HG03280 (cell line): ENCODE results near the gene DLL4.
"Not testable (repeated sequence)": the region's sequence is repeated elsewhere in the genome, so short reads cannot be mapped to it uniquely, and the experiment has no call there.

Experiments
- ATAC-seq: cut with Tn5 transposase; IDR thresholded peaks from one replicate; pipeline ENCODE4 v1.9.1; 2021; ENCODE audit warnings: mild to moderate bottlenecking, moderate library complexity; ENCODE audit not compliant: unreplicated experiment

The DLL4 gene

DNA sequence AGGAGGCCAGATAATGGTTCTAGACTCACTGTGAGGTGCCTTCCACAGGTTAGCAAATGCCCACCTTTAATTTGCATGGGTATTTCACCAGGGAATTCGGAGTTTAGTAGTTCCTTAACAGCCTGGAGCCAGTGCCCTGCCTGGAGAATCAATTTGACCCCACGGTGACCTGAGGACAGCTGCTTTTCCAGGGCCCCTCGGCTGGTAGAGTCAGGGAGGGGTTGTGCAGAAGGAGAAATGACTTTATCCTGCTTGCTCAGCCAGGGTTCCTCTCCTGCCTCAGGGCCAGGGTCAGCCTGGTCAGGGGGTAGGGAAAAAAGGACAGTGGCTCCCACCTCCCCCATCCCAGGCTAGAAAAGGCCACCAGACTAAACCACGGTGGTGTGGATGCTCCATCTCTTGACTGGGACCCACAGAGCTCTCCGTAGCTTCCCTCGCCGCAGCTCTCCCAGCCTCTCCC lies 12.0 kb downstream of the DLL4 start:
- ATAC-seq = no peak

DNA sequence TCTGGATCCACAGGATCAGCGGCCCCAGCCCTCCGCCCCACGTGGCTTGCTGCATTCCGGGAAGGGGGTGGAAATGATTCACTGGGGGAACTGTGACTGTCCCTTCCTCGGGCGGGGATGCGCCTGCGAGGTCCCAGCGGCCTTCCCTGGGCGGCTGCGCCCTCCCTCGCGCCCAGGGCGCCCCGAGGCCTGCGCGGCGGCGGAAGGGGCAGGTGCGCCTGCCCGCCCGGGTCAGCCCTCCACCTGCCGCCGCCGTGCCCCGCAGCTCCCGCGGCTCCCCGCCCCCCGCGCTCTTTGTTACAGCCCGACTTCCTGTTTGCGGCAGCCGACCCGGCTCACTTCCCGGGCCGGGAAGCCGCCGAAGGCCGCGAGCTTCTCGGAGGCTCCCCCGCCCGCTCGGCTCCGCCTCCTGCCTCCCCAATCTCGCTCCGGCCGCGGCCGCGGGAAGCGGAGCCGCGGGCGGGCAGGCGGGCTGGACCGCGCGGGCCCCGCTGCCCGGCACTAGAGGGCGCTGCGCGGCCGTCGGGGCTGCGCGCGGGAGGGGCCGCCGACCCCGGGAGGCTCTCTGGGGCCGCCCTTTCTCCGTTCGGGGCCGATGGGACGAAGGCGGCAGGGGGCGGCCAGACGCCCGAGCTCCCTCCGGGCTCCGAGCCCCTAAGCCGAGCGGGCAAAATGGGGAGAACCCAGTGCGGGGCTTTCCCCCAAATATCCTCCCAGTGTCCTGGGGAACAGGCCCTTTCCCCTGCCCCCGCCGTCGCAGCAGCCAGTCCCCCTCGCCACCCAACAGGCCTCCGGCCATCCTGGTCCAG lies 12.6 kb downstream of the DLL4 start:
- ATAC-seq = peak; percentile 72

DNA sequence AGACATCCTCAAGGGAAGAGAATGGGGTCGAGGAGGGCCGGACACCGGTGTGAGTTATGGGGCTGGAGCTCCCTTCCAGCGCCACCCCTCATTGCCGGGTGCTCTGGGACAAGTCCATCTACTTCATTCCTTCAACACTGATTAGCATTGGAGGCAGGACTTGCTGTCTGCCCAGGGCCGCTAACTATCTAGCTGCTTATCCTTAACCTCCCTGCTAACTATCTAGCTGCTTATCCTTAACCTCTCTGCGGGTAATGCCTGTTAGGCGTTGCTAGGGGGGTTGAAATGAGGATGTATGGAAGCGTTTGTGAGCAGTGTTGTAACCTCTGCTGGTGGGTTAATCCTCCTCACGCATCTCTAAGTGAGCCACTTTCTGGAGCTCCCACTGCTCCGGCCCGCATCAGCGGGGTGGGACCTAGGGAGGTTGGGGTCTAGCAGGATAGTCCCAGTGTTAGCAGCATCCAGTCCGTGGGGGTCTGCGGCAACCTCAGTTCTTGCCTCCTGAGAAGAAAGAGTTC lies 13.3 kb downstream of the DLL4 start:
- ATAC-seq = no peak

DNA sequence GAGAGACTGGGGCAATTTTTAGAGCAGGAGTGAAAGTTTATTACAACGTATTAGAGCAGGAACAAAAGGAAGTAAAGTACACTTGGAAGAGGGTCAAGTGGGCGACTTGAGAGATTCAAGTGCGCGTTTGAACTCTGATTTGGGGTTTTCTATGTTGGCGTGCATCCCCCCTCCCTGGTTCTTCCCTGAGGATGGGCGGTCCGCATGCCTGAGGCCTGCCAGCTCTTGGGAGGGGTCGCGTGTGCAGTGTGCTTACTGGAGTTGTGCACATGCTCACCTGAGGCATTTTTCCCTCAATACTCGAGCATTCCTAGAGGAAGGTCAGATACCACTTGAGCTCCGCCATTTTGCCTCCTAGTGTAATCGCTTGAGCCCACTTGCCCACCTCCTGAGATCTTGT lies 13.7 kb downstream of the DLL4 start:
- no peak for ATAC-seq

DNA sequence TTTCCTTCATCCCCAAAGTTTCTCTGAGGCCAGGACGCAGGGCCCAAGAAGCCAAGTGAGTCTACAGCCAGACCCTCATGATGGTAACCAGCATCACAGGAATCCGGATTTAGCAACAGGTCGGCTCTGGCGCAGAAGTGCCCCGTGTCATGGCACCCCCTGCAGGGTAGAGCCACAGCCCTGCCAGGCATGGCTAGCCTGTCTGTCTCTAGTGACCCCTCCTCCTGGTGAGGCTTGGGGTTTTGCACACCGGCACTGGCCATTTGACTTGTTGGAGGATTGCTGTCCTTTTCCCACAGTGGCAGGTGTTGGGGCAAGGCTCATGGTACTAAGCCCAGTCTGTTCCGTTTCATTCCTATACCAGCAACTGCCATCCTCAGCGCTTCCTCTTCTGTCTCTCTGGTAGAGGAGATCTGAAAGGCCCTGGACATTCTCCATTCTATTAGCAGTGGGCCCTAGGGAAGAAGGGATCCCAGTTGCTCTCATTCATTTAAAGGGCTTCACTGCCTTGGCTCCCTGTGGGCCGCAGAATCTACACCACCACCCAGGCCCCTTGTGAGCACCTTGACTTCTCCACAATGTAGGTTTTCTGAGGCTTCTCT lies 14.7 kb downstream of the DLL4 start:
- ATAC-seq = no peak

DNA sequence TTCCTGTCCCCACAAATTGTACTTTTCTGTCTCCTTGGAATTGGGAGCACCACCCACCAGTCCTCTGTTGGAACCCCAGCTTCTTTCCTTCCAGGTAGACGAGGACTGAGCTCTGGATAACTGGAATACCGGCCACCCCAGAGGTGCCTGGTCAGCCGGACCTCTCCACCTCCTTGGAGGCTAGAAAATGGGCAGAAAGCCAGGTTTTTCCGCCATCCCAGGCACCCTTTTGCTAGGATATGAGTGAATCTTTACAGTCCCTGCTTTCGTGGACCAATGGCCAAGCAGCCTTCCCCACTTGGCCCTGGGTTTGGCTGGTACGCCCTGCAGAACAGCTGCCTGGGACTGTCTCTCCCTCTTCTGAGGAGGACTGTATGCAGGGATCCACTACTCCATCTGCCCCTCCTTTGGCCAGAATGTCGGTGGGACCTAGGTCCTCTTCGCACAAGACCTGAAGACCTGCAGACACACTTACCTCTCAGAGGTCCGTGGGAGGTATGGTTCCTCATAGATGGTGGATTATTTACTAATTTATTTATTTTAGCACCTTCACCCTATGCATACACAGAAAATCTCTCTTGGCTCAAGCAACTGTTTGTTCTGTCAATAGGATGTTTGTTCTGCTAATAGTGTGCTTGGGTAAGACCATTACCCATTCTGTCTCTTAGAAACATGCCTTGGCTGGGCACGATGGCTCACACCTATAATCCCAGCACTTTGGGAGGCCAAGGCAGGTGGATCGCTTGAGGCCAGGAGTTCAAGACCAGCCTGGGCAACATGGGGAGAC lies 15.6 kb downstream of the DLL4 start:
- ATAC-seq = no peak

DNA sequence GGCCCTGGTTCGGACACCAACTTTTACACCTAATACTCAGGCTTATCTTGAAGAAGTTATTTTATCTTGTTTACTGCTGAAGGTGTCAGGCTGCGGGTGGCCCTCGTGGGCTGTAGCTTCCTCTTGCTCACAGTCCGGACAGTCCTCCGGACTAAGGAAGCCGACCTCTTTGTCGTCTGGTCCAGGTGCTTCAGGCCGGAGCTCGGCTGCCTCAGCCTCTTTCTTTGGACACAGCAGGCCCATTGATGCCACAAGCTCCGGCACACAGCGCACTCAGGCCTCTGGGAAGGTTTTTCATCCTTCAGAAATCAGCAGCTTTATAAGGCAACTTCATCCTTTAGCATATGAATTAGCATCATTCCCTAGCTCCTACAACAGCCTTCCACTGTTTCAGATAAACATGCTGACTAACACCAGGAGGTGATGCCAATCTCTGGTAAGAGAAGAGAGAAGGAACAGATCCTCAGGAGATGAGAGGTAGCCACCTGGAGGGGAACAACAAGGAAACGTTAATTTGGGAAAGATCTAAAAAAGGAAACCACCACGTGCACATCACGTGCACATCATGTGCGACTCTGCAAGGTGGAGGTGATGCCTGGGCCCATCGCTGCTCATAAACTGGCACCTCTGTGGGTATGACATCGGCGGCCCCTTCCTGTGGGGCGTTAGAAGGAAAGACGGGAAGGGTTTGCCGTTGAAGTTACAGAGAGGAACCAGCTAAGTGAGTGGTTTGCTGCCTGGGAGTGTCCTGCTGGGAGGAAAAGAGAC lies 19.8 kb downstream of the DLL4 start:
- ATAC-seq = no peak

DNA sequence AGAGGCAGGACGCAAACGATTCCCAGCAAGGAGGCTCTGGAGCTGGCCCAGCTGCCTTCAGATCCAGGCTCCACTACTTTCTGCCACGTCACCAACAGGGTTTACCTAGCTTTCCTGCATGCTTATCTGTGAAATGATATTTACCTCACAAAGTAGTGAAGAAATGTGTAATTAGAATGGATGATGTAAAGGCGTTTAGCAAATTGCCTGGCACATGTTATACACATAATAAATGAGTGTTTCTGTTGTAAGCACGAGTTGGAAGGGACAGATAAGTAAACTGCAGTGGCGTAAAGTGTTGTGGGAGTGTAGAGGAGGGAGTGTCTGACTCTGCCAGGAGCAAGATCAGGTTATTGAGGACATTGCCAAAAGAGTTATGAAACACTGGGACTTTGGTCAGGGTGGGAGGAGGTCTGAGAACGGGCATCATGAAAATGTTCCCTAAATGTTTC lies 20.6 kb downstream of the DLL4 start:
- no peak for ATAC-seq

DNA sequence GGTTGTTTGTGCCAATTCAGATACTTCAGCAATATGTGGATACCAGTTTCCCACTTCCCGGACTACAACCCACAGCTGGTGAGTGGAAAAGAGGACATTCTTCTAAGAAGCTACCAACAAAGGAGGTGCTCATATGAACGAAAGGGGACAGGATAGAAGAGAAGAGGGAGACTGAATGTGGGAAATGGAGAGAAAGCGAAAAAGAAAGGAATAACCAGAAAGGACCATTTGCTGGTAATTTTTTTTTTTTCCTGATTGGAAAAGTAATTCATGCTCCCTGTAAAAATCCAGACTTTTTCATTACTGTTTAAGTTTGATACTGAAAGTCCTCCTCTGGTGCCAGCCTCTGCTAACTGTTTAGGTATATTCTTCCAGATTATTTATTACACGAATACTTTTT lies 22.6 kb downstream of the DLL4 start:
- ATAC-seq = no peak

DNA sequence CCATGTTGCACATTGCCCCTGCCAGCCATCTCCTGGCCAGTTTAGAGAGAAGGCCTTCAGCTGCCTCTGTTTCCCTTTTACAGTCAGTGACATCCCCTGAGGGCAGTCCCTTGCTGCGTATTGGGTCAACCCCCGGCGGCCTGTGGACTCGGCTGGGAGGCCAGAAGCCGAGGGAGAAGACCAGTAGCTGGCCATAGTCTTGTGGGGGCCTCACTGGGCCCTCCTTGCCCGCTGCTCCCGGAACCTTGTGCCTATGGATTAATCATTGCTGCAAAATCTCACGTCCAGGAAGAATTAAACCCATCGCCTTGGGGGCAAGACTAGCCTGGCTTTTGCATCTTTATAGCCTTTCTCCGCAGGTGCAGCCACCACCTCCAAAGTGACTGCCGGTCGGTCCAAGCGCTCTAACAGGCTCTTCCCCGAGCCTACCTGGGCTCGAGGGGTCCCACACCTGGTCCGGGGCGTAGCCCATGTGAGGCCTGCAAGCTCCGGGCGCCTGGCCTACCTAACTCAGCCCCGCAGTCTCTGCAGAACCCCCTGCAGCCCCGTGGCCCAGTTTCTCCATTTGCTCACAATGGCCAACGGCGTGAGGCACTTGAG lies 23.3 kb downstream of the DLL4 start:
- ATAC-seq = peak; percentile 1

DNA sequence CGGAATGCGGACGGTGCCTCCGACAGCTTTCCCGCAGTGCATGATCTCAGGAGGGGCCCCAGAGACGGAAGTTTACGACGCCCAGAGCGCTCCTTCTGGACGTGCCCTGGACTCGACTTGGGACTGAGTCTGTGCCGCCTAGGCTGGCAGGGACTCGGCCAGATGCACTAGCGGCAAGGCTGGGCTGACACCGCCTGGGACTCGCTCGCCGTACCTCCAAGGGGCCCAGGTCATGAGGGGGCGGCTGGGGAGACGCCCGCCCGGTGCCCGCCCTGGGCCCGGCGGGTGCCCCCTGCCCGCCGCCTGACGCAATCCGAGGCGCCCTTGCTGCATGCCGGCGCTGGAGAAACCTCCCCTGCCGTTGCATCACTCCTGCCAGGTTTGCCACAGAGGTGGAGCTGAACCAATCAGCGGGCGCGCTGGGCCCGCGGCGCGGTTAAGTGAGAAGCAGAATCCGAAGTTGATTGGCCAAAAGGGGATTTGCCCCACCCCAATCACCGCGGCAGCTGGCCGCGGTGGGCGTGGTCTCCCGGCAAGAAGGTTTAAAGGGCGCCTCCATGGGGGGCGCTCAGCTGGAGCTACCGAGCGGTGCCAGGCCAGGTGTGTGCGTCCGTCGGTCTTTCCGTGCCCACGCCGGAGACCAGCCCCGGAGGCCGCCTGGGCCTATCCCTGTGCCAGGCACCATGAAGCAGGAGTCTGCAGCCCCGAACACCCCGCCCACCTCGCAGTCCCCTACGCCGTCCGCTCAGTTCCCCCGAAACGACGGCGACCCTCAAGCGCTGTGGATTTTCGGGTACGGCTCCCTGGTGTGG lies 24.0 kb downstream of the DLL4 start, which contains the start of gene CHAC1:
Gene CHAC1 (plus strand): TSS at position 571 of the 812 bp plus-strand sequence. CDS start 113 bp downstream, at position 684.
- peak; percentile 90 for ATAC-seq

DNA sequence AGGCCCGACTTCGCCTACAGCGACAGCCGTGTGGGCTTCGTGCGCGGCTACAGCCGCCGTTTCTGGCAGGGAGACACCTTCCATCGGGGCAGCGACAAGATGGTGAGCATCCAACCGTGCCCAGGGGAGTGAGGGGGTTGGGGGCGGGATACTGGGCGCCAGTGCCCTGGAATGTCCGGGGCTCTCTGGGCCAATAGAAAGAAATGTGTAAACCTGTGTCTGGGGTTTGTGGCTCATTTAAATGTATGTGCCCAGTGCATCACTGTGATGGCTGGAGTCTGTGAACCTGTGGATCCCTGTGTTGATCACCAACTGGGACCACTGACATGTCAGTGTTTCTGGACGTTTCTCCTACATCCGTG lies 24.6 kb downstream of the DLL4 start:
- no peak for ATAC-seq

DNA sequence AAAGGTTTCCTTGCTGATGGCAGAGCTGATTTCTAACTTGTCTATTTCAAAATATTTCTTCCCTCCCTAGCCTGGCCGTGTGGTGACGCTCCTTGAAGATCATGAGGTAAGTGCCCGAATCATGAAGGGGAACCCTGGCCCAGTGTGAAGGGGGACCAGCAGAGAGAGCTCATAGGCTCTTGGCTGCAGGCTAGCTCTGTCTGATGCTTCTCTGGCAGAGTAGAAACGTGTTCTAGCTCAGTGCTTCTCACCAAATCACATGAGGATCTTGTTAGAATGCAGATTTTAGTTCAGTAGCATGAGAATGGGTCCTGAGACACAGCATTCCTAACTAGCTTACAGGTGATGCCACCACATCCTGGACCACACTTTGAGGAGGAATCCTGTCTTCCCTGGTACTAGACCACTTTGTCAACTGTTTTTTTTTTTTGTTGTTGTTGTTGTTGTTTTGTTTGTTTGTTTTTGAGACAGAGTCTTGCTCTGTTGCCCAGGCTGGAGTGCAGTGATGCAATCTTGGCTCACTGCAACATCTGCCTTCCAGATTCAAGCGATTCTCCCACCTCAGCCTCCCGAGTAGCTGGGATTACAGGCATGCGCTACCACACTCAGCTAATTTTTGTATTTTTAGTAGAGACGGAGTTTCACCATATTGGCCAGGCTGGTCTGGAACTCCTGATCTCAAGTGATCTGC lies 25.2 kb downstream of the DLL4 start:
- ATAC-seq = not testable (repeated sequence)

DNA sequence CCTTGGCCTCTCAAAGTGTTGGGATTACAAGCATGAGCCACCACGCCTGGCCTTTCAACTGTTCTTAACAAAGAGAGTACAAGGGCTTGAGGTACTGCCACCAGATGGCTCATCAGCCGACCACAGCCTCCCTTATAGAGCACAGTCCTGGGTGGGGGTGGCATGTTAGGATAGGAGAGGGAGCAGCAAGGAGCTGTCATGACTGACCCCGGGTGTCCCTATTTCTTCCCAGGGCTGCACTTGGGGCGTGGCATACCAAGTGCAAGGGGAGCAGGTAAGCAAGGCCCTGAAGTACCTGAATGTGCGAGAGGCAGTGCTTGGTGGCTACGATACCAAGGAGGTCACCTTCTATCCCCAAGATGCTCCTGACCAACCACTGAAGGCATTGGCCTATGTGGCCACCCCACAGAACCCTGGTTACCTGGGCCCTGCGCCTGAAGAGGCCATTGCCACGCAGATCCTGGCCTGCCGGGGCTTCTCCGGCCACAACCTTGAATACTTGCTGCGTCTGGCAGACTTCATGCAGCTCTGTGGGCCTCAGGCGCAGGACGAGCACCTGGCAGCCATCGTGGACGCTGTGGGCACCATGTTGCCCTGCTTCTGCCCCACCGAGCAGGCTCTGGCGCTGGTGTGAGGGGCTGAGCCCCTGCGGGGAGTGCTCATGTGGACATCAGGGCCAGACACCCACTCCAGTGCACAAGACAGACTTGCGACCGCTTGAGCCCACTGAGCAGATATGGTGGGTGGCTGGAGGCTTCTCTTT lies 26.2 kb downstream of the DLL4 start:
- ATAC-seq = no peak

DNA sequence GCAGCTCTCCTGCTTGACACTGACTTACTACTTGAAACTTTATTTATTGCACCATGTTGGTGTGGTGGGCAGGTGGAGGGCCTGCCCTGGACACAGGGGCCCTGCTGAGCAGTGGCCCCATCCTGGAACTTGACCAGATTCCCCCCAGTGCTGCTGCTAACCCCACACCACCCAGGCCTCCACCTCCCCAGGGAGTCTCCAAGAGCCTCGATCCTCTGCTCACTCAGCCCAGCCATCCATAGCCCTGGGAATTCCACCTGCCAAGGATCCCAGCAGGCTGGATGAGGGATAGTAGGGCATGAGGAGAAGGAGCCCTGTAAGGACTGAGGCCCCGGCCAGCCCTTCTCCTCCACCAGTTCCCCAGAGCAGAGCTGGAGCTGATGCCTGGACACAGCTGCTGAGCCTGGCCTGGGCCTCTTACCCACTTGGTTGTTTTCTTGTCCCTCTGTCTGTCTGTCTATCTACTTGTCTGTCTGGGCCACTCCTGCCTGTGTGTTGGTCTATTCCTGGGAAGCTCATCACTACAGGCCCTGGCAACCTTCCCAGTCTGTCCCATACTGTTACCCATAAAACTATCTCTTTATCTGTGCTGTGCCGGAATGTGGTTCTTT lies 26.9 kb downstream of the DLL4 start:
- no peak for ATAC-seq

DNA sequence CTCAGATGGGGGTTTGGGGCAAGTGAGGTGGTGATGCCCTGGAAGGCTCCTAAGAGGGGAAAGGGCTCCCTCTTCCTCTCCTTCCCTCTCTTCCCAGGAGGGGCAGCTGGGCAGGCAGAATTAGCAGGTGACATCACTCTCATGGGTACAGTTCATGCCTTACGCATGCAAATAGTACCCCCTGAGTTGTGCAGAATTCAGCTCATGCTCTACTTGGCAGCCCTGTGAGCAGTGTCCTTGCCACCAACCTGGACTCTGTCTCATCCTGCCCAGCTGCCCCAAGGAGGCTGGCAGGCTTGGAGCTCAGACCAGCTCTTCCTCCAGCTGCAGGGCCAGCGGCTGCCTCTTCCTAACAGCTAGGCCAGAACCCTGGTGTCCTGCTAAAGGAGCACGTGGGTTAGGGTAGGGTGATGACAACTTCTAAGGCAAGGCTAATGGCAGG lies 27.4 kb downstream of the DLL4 start:
- no peak for ATAC-seq

DNA sequence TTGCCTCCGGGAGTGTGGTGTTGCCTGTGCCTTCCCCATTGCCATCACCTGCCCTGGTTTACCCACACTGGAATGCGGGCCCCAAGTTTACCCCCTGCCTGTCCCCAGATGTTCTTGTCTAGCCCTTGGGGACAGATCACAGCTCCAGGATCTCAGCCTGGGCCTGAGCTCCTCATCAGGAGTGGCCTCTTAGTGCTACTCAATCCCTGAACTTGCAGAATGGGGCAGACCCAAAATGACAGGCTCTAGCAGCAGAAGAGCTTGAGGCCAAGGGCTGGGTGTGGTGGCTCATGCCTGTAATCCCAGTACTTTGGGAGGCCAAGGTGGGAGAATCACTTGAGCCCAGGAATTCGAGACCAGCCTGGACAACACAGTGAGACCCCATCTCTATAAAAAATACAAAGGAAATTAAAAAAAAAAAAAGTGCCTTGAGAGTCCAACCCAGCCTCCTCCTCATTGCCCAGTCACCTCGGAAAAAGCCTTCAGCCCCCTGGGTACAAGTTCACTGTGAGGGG lies 28.0 kb downstream of the DLL4 start:
- ATAC-seq = no peak
